ENCODE data around the gene TAX1BP3. TPM values are rescaled to one million over a fixed set of nuclear protein-coding genes. Genes with fewer than 3 reads are reported as not detected.
A peak's percentile ranks its signal among the peaks of the same experiment; 100 is the strongest.

TAX1BP3 gene
- total and polyA plus RNA-seq, 2 of the 13 experiments (the other 11 are each of a cell fraction or from before 2014, with no cell fraction given) = 16.7 to 45.1 TPM

DNA sequence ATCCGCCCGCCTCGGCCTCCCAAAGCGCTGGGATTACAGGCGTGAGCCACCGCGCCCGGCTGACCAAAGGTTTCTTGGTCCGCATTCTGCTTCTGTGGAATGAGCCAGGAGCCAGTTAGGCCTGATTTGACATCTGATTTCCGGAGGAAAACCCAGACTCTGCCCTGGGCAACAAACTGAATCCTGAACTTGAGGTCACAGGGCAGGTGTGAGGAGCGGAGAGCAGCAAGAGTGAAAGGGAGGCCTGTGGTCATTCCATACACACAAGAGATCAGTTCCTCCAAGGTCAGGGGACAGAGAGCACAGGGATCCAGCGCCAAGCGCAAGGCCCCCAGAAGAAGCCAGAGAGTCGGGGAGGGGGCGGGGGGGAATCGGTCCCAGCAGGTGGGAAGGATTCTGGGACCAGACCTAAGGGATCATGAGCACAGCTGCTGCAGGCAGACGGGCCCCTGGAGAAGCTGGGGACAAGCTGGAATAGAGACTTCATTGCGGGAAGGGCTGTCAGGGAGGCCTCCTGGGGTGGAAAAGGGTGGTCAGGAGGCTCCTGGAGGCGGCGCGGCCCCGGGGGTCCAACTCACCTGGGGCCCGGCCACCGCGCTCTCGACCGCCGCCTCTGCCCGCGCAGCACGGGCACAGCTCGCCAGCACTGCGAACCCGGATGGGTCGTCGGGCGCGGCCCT, 32.8 kb downstream of the TAX1BP3 start (continued):
- TF ChIP-seq POGK (CRISPR knock-in tag; conservative IDR thresholded peaks at IDR 0.05) (no peak), PHF20 (CRISPR knock-in tag; IDR thresholded peaks at IDR 0.05) (no peak), ELF1 (CRISPR knock-in tag; IDR thresholded peaks at IDR 0.05) (no peak), ZNF143 (CRISPR knock-in tag; IDR thresholded peaks at IDR 0.05) (no peak), FOXP4 (CRISPR knock-in tag; IDR thresholded peaks at IDR 0.05) (no peak), SMARCC2 (IDR thresholded peaks at IDR 0.05) (no peak), SUZ12 (IDR thresholded peaks at IDR 0.05; ENCODE audit: low read depth, low read length) (no peak), ZNF224 (CRISPR knock-in tag; IDR thresholded peaks at IDR 0.05) (0 out of 2 replicates have a peak, but pooled peaks have one; percentile 60), ZNF354B (CRISPR knock-in tag; IDR thresholded peaks at IDR 0.05) (peak; percentile 49; the same call in 1 of the 2 replicates), ZNF512 (CRISPR knock-in tag; IDR thresholded peaks at IDR 0.05) (0 out of 2 replicates have a peak, but pooled peaks have one; percentile 5), ZNF234 (CRISPR knock-in tag; conservative IDR thresholded peaks at IDR 0.05) (no peak), MATR3 (CRISPR knock-in tag; IDR thresholded peaks at IDR 0.05) (no peak), ZMAT5 (CRISPR knock-in tag; IDR thresholded peaks at IDR 0.05; ENCODE audit: borderline replicate concordance, low read depth) (no peak), REXO4 (CRISPR knock-in tag; IDR thresholded peaks at IDR 0.05; ENCODE audit: borderline replicate concordance) (no peak), RXRB (CRISPR knock-in tag; IDR thresholded peaks at IDR 0.05; ENCODE audit: borderline replicate concordance) (peak; percentile 52; the same call in 1 of the 2 replicates), CBX2 (IDR thresholded peaks at IDR 0.05; ENCODE audit: low read depth, low read length) (no peak), CBX2 (CRISPR knock-in tag; IDR thresholded peaks at IDR 0.05; ENCODE audit: low read depth) (no peak)
- TF ChIP-seq, protein P1, sequence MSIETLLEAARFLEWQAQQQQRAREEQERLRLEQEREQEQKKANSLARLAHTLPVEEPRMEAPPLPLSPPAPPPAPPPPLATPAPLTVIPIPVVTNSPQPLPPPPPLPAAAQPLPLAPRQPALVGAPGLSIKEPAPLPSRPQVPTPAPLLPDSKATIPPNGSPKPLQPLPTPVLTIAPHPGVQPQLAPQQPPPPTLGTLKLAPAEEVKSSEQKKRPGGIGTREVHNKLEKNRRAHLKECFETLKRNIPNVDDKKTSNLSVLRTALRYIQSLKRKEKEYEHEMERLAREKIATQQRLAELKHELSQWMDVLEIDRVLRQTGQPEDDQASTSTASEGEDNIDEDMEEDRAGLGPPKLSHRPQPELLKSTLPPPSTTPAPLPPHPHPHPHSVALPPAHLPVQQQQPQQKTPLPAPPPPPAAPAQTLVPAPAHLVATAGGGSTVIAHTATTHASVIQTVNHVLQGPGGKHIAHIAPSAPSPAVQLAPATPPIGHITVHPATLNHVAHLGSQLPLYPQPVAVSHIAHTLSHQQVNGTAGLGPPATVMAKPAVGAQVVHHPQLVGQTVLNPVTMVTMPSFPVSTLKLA (IDR thresholded peaks at IDR 0.05) = no peak
- TF ChIP-seq, protein P2, sequence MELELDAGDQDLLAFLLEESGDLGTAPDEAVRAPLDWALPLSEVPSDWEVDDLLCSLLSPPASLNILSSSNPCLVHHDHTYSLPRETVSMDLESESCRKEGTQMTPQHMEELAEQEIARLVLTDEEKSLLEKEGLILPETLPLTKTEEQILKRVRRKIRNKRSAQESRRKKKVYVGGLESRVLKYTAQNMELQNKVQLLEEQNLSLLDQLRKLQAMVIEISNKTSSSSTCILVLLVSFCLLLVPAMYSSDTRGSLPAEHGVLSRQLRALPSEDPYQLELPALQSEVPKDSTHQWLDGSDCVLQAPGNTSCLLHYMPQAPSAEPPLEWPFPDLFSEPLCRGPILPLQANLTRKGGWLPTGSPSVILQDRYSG (CRISPR knock-in tag; IDR thresholded peaks at IDR 0.05) = no peak
- TF ChIP-seq, protein P3, sequence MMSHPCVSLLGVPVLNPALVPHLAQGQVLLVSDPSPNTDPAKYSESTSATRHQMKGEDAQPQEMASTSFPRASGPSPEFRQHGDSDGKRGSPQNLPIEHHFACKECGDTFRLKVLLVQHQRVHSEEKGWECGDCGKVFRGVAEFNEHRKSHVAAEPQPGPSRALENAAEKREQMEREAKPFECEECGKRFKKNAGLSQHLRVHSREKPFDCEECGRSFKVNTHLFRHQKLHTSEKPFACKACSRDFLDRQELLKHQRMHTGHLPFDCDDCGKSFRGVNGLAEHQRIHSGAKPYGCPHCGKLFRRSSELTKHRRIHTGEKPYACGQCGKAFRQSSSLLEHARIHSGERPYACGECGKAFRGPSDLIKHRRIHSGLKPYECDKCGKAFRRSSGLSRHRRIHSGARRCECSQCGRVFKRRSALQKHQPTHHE (CRISPR knock-in tag; IDR thresholded peaks at IDR 0.05; ENCODE audit: borderline replicate concordance) = no peak
